ENCODE data around the gene TFAP2C. TPM values are rescaled to one million over a fixed set of nuclear protein-coding genes. Genes with fewer than 3 reads are reported as not detected.
"Not testable (repeated sequence)": the region's sequence is repeated elsewhere in the genome, so short reads cannot be mapped to it uniquely, and the experiment has no call there.

TFAP2C gene
- total RNA-seq, 1 donor from 2014 or later, result not detected

- intact Hi-C loops (cut with micrococcal nuclease), result no loop called here
Observed at GRCh38 chr20:56614196-56614595, 14.9 kb upstream of the TFAP2C start.

- intact Hi-C loops (cut with micrococcal nuclease), result no loop called here
Observed at GRCh38 chr20:56616716-56617115, 12.4 kb upstream of the TFAP2C start.

- intact Hi-C loops (cut with micrococcal nuclease), result no loop called here
Observed at GRCh38 chr20:56617489-56617888, 11.6 kb upstream of the TFAP2C start.

- intact Hi-C loops (cut with micrococcal nuclease), result no loop called here
Observed at GRCh38 chr20:56621730-56622129, 7.4 kb upstream of the TFAP2C start.

- intact Hi-C loops (cut with micrococcal nuclease), result not testable (repeated sequence)
Observed at GRCh38 chr20:56623930-56624329, 5.2 kb upstream of the TFAP2C start.

- intact Hi-C loops (cut with micrococcal nuclease), result loop anchor here (5.0 kb wide), 1 partner anchor 302 kb away; no protein-coding TSS in a partner anchor
Observed at GRCh38 chr20:56624786-56625681, 4.1 kb upstream of the TFAP2C start.

- intact Hi-C loops (cut with micrococcal nuclease), result loop anchor here (5.0 kb wide), 1 partner anchor 301 kb away; no protein-coding TSS in a partner anchor
Observed at GRCh38 chr20:56625837-56626236, 3.3 kb upstream of the TFAP2C start.

GRCh38 chr20:56626367-56627121 lies 2.6 kb upstream of the TFAP2C start:
- intact Hi-C loops (cut with micrococcal nuclease), result loop anchor here (5.0 kb wide), 1 partner anchor 301 kb away; no protein-coding TSS in a partner anchor

GRCh38 chr20:56627122-56628014 lies 1.7 kb upstream of the TFAP2C start:
- intact Hi-C loops (cut with micrococcal nuclease), result loop anchor here (5.0 kb wide), 1 partner anchor 300 kb away; no protein-coding TSS in a partner anchor

- intact Hi-C loops (cut with micrococcal nuclease), result loop anchor here (5.0 kb wide), 1 partner anchor 299 kb away; no protein-coding TSS in a partner anchor
Observed at GRCh38 chr20:56628015-56628872, 862 bp upstream of the TFAP2C start.

- intact Hi-C loops (cut with micrococcal nuclease), result loop anchor here (5.0 kb wide), 1 partner anchor 298 kb away; no protein-coding TSS in a partner anchor
Observed at GRCh38 chr20:56629464-56630085, 469 bp downstream of the TFAP2C start.

GRCh38 chr20:56630086-56630493 lies 984 bp downstream of the TFAP2C start:
- intact Hi-C loops (cut with micrococcal nuclease), result no loop called here

GRCh38 chr20:56630506-56631317 lies 1.6 kb downstream of the TFAP2C start:
- intact Hi-C loops (cut with micrococcal nuclease), result no loop called here

- intact Hi-C loops (cut with micrococcal nuclease), result no loop called here
Observed at GRCh38 chr20:56631318-56631989, 2.3 kb downstream of the TFAP2C start.

- intact Hi-C loops (cut with micrococcal nuclease), result no loop called here
Observed at GRCh38 chr20:56631990-56632327, 2.9 kb downstream of the TFAP2C start.

- intact Hi-C loops (cut with micrococcal nuclease), result no loop called here
Observed at GRCh38 chr20:56634307-56634706, 5.2 kb downstream of the TFAP2C start.

GRCh38 chr20:56634735-56635385 lies 5.8 kb downstream of the TFAP2C start:
- intact Hi-C loops (cut with micrococcal nuclease), result no loop called here

GRCh38 chr20:56636716-56637115 lies 7.6 kb downstream of the TFAP2C start:
- intact Hi-C loops (cut with micrococcal nuclease), result no loop called here

All from T-helper 2 cell treated with Interferon-gamma antibody and Interleukin-4, amounts not matched to agents 100 ng/mL and 5 ng/mL, for 36 hours (primary cell).